HCT116 (cell line): ENCODE results near the gene IMPG2. TPM values are rescaled to one million over a fixed set of nuclear protein-coding genes. Genes with fewer than 3 reads are reported as not detected.

Experiments
- ATAC-seq: fragments of 200-7000 bp; cut with Tn5 transposase; 2 replicates; pipeline ENCODE4 v1.9.1; 2020; ENCODE audit warnings: mild to moderate bottlenecking, moderate library complexity
- BruUV-seq: library from RNA; stranded (reverse); fragments of 400-500 nt; replicated peaks from 2 replicates; lab custom pipeline; 2021; lab: Mats Ljungman, UMichigan
- CTCF ChIA-PET: fragments of 300-600 bp; sonication (Branson Sonifier 250); formaldehyde crosslinking; loops from one replicate; lab custom pipeline; 2021; ENCODE audit warnings: antibody characterized with exemption; lab: Charles Lee
- POLR2A ChIA-PET: fragments of 300-600, 350-600 bp; sonication (Branson Sonifier 250); formaldehyde crosslinking; loops from one replicate; lab custom pipeline; 2021; ENCODE audit warnings: antibody characterized with exemption; lab: Charles Lee
- RAD21 ChIA-PET, 2 experiments: fragments of 300-600 bp; sonication (Branson Sonifier 250); formaldehyde crosslinking; loops; one replicate each; lab custom pipeline; 2023; ENCODE audit warnings: low total read pairs in 2 of 2; ENCODE audit not compliant: uncharacterized antibody in 2 of 2, unreplicated experiment in 2 of 2, low non-redundant PET in 1 of 2; lab: Charles Lee
- DNase-seq: peaks from one replicate; pipeline ENCODE4 v3.0.0-alpha.2; 2010; ENCODE audit warnings: low read depth, low spot score
- H2AFZ ChIP-seq: fragments of 200-600 bp; shearing (Covaris generic), sonication (generic); 2 replicates; pipeline ENCODE4 v1.6.1; 2017; ENCODE audit warnings: low read depth, mixed run types, mixed read lengths, antibody characterized with exemption, low read length; ENCODE audit not compliant: poor library complexity, severe bottlenecking
- H3K27ac ChIP-seq: 2 replicates; pipeline ENCODE4 v1.5.1; 2012; ENCODE audit warnings: low read depth, low read length
- H3K27me3 ChIP-seq: fragments of 200-600 bp; sonication (generic); 2 replicates; pipeline ENCODE4 v1.6.1; 2016; ENCODE audit warnings: mixed run types, low read length, mixed read lengths; ENCODE audit not compliant: insufficient read depth
- H3K36me3 ChIP-seq, 2 experiments: fragments of 200-500 bp in 1 of 2; fragments of 200-600 bp in 1 of 2; sonication (Bioruptor generic) in 1 of 2; sonication (generic) in 1 of 2; 2 replicates each; pipeline versions ENCODE4 v1.5.1 to v1.6.1; 2014 to 2016; ENCODE audit warnings: low read length in 2 of 2, inconsistent platforms in 1 of 2, mixed read lengths in 1 of 2, mixed run types in 1 of 2; ENCODE audit not compliant: insufficient read depth in 2 of 2, control insufficient read depth in 1 of 2
- H3K4me1 ChIP-seq, 2 experiments: fragments of 200-600 bp in 1 of 2; sonication (generic) in 1 of 2; 2 replicates each; pipeline versions ENCODE4 v1.5.1 to v1.6.1; 2012 to 2017; ENCODE audit warnings: low read length in 2 of 2, inconsistent platforms in 1 of 2, mild to moderate bottlenecking in 1 of 2, mixed read lengths in 1 of 2, mixed run types in 1 of 2, moderate library complexity in 1 of 2; ENCODE audit not compliant: insufficient read depth in 2 of 2, control insufficient read depth in 1 of 2
- H3K4me2 ChIP-seq: fragments of 200-600 bp; sonication (generic); 2 replicates; pipeline ENCODE4 v1.6.1; 2017; ENCODE audit warnings: mixed run types, low read length, mixed read lengths
- H3K4me3 ChIP-seq, 2 experiments: fragments of 200-600 bp in 1 of 2; sonication (generic) in 1 of 2; replicated peaks in 1 of 2; 2 replicates each; pipeline ENCODE4 v1.5.1; 2011 to 2016; ENCODE audit warnings: low read length in 2 of 2, control low read depth in 1 of 2, low read depth in 1 of 2, mild to moderate bottlenecking in 1 of 2, mixed read lengths in 1 of 2, mixed run types in 1 of 2
- H3K79me2 ChIP-seq: fragments of 200-600 bp; sonication (generic); 2 replicates; pipeline ENCODE4 v1.6.1; 2017; ENCODE audit warnings: mild to moderate bottlenecking, mixed run types, low read length, moderate library complexity, mixed read lengths; ENCODE audit not compliant: insufficient read depth
- H3K9ac ChIP-seq: fragments of 200-600 bp; sonication (generic); 2 replicates; pipeline ENCODE4 v1.6.1; 2016; ENCODE audit warnings: low read length, mixed read lengths
- H3K9me2 ChIP-seq: fragments of 200-600 bp; sonication (generic), shearing (Covaris generic); 2 replicates; pipeline ENCODE4 v1.6.1; 2017; ENCODE audit warnings: mixed run types, mild to moderate bottlenecking, moderate library complexity; ENCODE audit not compliant: insufficient read depth
- H3K9me3 ChIP-seq, 2 experiments: fragments of 200-500 bp in 1 of 2; fragments of 200-600 bp in 1 of 2; sonication (Bioruptor generic) in 1 of 2; sonication (generic) in 1 of 2; 2 replicates each; pipeline ENCODE4 v1.6.1; 2014 to 2017; ENCODE audit warnings: low read length in 2 of 2, mixed read lengths in 2 of 2, inconsistent platforms in 1 of 2, low read depth in 1 of 2, mild to moderate bottlenecking in 1 of 2, mixed run types in 1 of 2, moderate library complexity in 1 of 2; ENCODE audit not compliant: control insufficient read depth in 1 of 2, insufficient read depth in 1 of 2
- H4K20me1 ChIP-seq: fragments of 200-600 bp; sonication (generic), shearing (Covaris generic); 2 replicates; pipeline ENCODE4 v1.6.1; 2017; ENCODE audit warnings: mixed run types, mild to moderate bottlenecking, moderate library complexity; ENCODE audit not compliant: insufficient read depth
- CBX3 ChIP-seq: IDR thresholded peaks from 2 replicates; pipeline ENCODE4 v1.6.1; 2012; ENCODE audit warnings: low read depth
- EGR1 ChIP-seq: IDR thresholded peaks from 2 replicates; pipeline ENCODE4 v1.6.1; 2012; ENCODE audit warnings: low read depth
- ELF1 ChIP-seq: IDR thresholded peaks from 2 replicates; pipeline ENCODE4 v1.6.1; 2012; ENCODE audit warnings: low read depth, borderline replicate concordance
- EZH2 ChIP-seq: fragments of 200-600 bp; sonication (generic); IDR thresholded peaks from 2 replicates; pipeline ENCODE4 v1.6.1; 2017; ENCODE audit warnings: antibody characterized with exemption, mixed run types
- EZH2phosphoT487 ChIP-seq: fragments of 200-600 bp; IDR thresholded peaks from 2 replicates; pipeline ENCODE4 v1.6.1; 2018; ENCODE audit warnings: antibody characterized with exemption, borderline replicate concordance
- FOSL1 ChIP-seq: IDR thresholded peaks from 2 replicates; pipeline ENCODE4 v1.6.1; 2012; ENCODE audit warnings: low read depth
- JUND ChIP-seq: IDR thresholded peaks from 2 replicates; pipeline ENCODE4 v1.6.1; 2012
- POLR2A ChIP-seq: IDR thresholded peaks from 2 replicates; pipeline ENCODE4 v1.7.0; 2011; ENCODE audit warnings: borderline replicate concordance; ENCODE audit not compliant: insufficient read depth, insufficient read length; ENCODE audit errors: extremely low read depth
- POLR2AphosphoS5 ChIP-seq: IDR thresholded peaks from 2 replicates; pipeline ENCODE4 v1.6.1; 2011; ENCODE audit warnings: mild to moderate bottlenecking, low read depth, low read length, moderate library complexity
- RAD21 ChIP-seq: IDR thresholded peaks from 2 replicates; pipeline ENCODE4 v1.6.1; 2012; ENCODE audit warnings: low read depth, mild to moderate bottlenecking
- SIN3A ChIP-seq: IDR thresholded peaks from 2 replicates; pipeline ENCODE4 v1.6.1; 2012; ENCODE audit warnings: low read depth
- SP1 ChIP-seq: IDR thresholded peaks from 2 replicates; pipeline ENCODE4 v1.6.1; 2012; ENCODE audit warnings: low read depth
- SRF ChIP-seq: IDR thresholded peaks from 2 replicates; pipeline ENCODE4 v1.6.1; 2012; ENCODE audit warnings: low read depth
- YY1 ChIP-seq: IDR thresholded peaks from 2 replicates; pipeline ENCODE4 v1.6.1; 2011; ENCODE audit warnings: low read length, low read depth, moderate library complexity, mild to moderate bottlenecking; ENCODE audit not compliant: insufficient replicate concordance; ENCODE audit errors: extremely low read depth
- ZFX ChIP-seq: fragments of 450-650 bp; IDR thresholded peaks from 2 replicates; pipeline ENCODE4 v1.6.1; 2017
- ZNF274 ChIP-seq: fragments of 200-500 bp; sonication (Bioruptor generic); IDR thresholded peaks from 2 replicates; pipeline ENCODE4 v1.6.1; 2014; ENCODE audit warnings: mild to moderate bottlenecking, low read depth, low read length, inconsistent platforms
- intact Hi-C: fragments of 100-400 bp; cut with micrococcal nuclease; formaldehyde crosslinking; loops from 2 replicates; pipeline ENCODE4 v1.10.0; 2022
- total RNA-seq: library from RNA; stranded (reverse); gene quantifications from one replicate; pipeline ENCODE4 v1.2.1, GENCODE V29; 2021; ENCODE audit not compliant: unreplicated experiment
- TF ChIP-seq, protein P1 (sequence below): IDR thresholded peaks from 2 replicates; pipeline ENCODE4 v1.6.1; 2011; ENCODE audit warnings: mild to moderate bottlenecking, low read length, moderate library complexity; ENCODE audit not compliant: insufficient replicate concordance; ENCODE audit errors: extremely low read depth
- TF ChIP-seq, protein P2 (sequence below): IDR thresholded peaks from 2 replicates; pipeline ENCODE4 v1.6.1; 2012; ENCODE audit warnings: low read depth
- TF ChIP-seq, protein P3 (sequence below), 3 experiments: fragments of 200-600 bp in 1 of 3; sonication (generic) in 1 of 3; IDR thresholded peaks in 2 of 3; conservative IDR thresholded peaks in 1 of 3; 2 replicates each; pipeline ENCODE4 v1.5.1; 2012 to 2017; ENCODE audit warnings: low read depth in 2 of 3, low read length in 2 of 3, antibody characterized with exemption in 1 of 3, borderline replicate concordance in 1 of 3, control low read depth in 1 of 3, mild to moderate bottlenecking in 1 of 3, mixed read lengths in 1 of 3, mixed run types in 1 of 3, moderate library complexity in 1 of 3; ENCODE audit not compliant: insufficient read depth in 1 of 3
- TF ChIP-seq, protein P4 (sequence below): IDR thresholded peaks from 2 replicates; pipeline ENCODE4 v1.6.1; 2012

IMPG2 gene
- total RNA-seq, 1 experiment from 2014 or later: 0.20 TPM

DNA sequence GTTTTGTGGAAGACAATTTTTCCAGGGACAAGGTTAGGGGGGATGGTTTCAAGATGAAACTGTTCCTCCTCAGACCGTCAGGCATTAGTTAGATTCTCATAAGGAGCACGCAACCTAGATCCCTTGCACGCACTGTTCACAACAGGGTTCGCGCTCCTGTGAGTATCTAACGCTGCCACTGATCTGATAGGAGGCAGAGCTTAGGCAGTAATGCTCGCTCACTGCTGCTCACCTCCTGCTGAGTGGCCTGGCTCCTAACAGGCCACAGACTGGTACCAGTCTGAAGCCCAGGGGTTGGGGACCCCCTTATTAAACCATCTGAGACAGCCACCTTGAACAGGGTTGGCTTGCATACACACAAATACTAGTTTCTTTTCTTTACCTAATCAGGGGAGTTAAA lies 13.5 kb upstream of the IMPG2 start:
- Histone ChIP-seq H3K9ac (no peak overlapping the region), H3K9me3 (no peaks in the 10 kb centered on the region), H3K27me3 (no peaks in the 10 kb centered on the region), H3K79me2 (no peaks in the 10 kb centered on the region), H3K27ac (no peak overlapping the region), H3K4me1 (no peaks in the 10 kb centered on the region), H3K9me2 (no peaks in the 10 kb centered on the region), H3K4me3 (no peak overlapping the region), H4K20me1 (no peaks in the 10 kb centered on the region), H3K36me3 (no peaks in the 10 kb centered on the region), H2AFZ (no peak overlapping the region), H3K4me2 (no peak overlapping the region)
- TF ChIP-seq POLR2A (no peak), POLR2AphosphoS5 (no peak), EGR1 (no peak), YY1 (no peak), ZFX (no peak), SIN3A (no peak), SRF (no peak), EZH2phosphoT487 (no peak), RAD21 (no peak), EZH2 (no peak), ELF1 (no peak), SP1 (no peak), ZNF274 (no peak), CBX3 (no peak), JUND (no peak), FOSL1 (no peak)
- TF ChIP-seq, protein P1, sequence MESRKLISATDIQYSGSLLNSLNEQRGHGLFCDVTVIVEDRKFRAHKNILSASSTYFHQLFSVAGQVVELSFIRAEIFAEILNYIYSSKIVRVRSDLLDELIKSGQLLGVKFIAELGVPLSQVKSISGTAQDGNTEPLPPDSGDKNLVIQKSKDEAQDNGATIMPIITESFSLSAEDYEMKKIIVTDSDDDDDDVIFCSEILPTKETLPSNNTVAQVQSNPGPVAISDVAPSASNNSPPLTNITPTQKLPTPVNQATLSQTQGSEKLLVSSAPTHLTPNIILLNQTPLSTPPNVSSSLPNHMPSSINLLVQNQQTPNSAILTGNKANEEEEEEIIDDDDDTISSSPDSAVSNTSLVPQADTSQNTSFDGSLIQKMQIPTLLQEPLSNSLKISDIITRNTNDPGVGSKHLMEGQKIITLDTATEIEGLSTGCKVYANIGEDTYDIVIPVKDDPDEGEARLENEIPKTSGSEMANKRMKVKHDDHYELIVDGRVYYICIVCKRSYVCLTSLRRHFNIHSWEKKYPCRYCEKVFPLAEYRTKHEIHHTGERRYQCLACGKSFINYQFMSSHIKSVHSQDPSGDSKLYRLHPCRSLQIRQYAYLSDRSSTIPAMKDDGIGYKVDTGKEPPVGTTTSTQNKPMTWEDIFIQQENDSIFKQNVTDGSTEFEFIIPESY: no peak
- TF ChIP-seq, protein P2, sequence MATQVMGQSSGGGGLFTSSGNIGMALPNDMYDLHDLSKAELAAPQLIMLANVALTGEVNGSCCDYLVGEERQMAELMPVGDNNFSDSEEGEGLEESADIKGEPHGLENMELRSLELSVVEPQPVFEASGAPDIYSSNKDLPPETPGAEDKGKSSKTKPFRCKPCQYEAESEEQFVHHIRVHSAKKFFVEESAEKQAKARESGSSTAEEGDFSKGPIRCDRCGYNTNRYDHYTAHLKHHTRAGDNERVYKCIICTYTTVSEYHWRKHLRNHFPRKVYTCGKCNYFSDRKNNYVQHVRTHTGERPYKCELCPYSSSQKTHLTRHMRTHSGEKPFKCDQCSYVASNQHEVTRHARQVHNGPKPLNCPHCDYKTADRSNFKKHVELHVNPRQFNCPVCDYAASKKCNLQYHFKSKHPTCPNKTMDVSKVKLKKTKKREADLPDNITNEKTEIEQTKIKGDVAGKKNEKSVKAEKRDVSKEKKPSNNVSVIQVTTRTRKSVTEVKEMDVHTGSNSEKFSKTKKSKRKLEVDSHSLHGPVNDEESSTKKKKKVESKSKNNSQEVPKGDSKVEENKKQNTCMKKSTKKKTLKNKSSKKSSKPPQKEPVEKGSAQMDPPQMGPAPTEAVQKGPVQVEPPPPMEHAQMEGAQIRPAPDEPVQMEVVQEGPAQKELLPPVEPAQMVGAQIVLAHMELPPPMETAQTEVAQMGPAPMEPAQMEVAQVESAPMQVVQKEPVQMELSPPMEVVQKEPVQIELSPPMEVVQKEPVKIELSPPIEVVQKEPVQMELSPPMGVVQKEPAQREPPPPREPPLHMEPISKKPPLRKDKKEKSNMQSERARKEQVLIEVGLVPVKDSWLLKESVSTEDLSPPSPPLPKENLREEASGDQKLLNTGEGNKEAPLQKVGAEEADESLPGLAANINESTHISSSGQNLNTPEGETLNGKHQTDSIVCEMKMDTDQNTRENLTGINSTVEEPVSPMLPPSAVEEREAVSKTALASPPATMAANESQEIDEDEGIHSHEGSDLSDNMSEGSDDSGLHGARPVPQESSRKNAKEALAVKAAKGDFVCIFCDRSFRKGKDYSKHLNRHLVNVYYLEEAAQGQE: no peak
- TF ChIP-seq, protein P3, sequence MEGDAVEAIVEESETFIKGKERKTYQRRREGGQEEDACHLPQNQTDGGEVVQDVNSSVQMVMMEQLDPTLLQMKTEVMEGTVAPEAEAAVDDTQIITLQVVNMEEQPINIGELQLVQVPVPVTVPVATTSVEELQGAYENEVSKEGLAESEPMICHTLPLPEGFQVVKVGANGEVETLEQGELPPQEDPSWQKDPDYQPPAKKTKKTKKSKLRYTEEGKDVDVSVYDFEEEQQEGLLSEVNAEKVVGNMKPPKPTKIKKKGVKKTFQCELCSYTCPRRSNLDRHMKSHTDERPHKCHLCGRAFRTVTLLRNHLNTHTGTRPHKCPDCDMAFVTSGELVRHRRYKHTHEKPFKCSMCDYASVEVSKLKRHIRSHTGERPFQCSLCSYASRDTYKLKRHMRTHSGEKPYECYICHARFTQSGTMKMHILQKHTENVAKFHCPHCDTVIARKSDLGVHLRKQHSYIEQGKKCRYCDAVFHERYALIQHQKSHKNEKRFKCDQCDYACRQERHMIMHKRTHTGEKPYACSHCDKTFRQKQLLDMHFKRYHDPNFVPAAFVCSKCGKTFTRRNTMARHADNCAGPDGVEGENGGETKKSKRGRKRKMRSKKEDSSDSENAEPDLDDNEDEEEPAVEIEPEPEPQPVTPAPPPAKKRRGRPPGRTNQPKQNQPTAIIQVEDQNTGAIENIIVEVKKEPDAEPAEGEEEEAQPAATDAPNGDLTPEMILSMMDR (IDR thresholded peaks at IDR 0.05 in 2 of 3, conservative IDR thresholded peaks at IDR 0.05 in 1 of 3; ENCODE audit: borderline replicate concordance in 1 of 3, insufficient read depth in 1 of 3, low read depth in 2 of 3, low read length in 2 of 3): no peak
- TF ChIP-seq, protein P4, sequence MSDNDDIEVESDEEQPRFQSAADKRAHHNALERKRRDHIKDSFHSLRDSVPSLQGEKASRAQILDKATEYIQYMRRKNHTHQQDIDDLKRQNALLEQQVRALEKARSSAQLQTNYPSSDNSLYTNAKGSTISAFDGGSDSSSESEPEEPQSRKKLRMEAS: no peak
- intact Hi-C loops: no loop called here
- DNase-seq (no peak), ATAC-seq (no peak)
- RAD21 ChIA-PET: no interaction called here
- no TSS peak for BruUV-seq
- CTCF ChIA-PET: no interaction called here
- POLR2A ChIA-PET: no interaction called here
